PC-9 (cell line): ENCODE data around the gene FBXW10.
"Not testable (repeated sequence)": the region's sequence is repeated elsewhere in the genome, so short reads cannot be mapped to it uniquely, and the experiment has no call there.

Source experiments
- CTCF ChIP-seq: fragments of 200-600 bp; sonication (generic); conservative IDR thresholded peaks from 2 replicates; pipeline ENCODE4 v1.6.1; 2017; ENCODE audit warnings: mixed run types, antibody characterized with exemption, mild to moderate bottlenecking, moderate library complexity
- EZH2 ChIP-seq: fragments of 200-600 bp; sonication (generic); IDR thresholded peaks from 2 replicates; pipeline ENCODE4 v1.8.0; 2017; ENCODE audit warnings: antibody characterized with exemption, low read depth

- not testable (repeated sequence) for TF ChIP-seq EZH2, CTCF
Measured at GRCh38 chr17:18827613-18828012, 83.8 kb downstream of the FBXW10 start.
